ENCODE measurements around the gene ERCC6L2.

Gene ERCC6L2

DNA sequence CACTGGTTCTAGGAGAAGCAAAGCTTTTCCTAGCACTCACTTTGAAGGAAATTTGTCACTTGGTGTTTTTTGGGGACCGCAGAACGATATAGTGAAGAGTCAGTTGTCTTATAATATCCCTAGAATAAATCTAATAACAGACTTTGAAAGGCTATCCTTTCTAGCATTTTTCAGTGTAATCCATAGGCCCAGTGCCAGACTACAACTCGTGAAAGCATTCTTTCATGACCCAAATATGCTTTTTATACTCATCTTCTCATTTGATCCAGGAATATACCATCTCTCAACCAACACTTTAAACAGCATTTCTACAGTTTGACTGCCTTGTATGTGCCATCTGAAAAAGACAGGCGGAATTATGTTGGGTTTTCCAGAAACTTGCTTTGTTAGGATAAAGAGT lies 104.0 kb downstream of the ERCC6L2 start:
- no peak for DNase-seq (ENCODE audit: low spot score)

DNA sequence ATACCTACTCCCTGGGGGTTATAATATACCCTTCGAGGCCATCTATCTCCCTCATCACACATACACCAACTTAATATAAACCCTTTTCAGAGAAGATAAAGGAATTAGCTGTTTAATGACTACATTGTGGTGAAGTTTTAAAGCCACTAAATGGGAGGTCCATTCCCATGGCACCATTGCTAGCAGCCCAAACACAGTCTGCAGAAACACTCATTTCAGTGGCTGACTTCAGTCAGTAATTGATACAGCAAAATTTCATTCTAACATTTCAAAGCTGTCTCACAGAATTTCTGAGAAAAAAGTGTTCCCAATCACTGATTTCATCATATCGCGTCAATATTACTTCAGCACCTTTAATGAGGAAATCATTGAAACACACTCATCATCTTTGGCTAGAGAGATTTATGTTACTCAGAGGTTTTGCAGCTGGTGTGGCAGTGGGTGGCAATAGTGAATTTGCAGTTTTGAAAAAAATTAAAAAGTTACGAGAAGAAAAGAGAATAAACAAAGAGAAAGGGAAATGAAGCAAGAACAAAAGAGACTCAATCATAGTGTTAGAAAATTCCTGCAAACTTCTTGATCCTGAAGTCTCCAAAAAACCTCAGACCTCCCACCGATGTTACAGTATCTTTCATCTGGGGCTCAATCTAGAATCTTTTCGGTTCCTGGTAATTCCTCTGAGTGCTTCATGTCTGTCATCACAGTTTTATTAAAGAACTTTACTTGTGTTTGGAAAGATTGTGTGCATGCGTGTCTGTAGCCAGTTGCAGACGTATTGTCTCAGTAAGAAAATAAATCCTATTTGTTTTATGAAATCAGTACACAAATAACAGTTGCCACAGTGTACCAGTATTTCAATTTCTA lies 105.0 kb downstream of the ERCC6L2 start:
- DNase-seq (ENCODE audit: low spot score) = no peak

DNA sequence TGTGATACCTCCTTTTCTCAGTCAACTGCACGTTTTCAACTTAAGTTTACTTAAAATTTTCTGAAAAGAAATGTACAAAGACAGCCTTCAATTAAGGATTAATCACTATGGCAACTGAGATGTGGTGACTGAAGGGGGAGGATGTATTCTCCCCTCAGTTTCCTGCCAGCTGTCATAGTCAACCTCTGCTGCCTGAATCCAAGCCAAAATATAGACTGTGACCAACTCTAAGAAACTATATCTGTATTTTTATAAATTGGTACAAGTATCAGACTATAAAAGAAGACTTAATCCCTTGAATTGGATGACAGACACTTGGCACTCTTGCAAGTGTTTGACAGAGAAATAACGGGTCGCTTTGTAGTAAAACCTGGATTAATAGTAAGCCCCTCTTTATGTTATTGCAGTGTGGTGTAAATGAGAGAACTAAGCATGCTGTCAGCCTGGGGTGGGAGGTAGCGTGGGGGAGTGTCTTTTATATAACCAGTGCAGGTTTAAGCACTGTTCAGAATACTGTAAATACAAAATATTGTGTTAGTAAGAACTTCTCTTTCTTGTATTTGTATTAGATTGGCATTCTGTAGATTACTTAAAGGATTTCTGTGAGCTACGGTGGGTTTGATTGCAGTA lies 106.4 kb downstream of the ERCC6L2 start:
- DNase-seq (ENCODE audit: low spot score) = no peak

GRCh38 chr9:95985440-95986055 lies 110.1 kb downstream of the ERCC6L2 start:
- no peak for DNase-seq (ENCODE audit: low spot score)

DNA sequence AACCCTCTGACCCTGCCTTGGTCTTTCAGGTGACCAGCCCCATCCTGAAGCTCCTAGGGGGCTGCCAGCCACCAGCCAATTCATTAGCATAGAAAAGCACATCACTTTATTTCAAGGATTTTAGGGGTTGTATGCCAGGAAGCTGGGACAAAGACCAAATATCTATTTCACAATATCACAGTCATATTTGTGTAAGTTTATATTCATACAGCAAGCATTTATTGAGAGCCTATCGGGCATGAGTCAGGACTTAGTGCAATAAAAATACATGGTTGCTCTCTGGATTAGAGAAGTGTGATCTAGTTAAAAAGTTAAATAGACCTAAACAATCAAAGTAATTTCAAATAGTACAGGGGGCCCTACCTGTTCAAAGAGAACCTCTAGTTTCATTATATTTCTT lies 113.8 kb downstream of the ERCC6L2 start:
- DNase-seq (ENCODE audit: low spot score) = no peak

- DNase-seq (ENCODE audit: low spot score) = no peak
These were observed 115.8 kb downstream of the ERCC6L2 start for GRCh38 chr9:95991326-95991725.

DNA sequence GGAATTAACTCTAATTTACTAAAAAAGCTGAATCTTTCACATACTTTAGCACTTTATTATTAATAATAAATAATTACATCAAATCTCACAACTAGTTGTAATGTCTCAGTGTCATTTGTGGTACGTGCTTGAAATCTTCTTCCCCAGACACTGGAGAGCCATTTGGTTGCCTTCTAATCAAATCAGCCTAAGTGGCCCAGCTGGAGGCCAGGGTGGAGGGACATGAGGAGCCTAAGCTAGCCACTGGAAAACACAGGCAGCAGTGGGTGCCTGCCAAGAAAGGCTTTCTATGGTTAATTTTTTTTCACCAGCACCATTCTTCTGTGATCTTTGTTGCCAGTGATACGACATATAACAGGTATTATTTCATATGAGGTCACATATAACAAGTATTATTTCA lies 117.0 kb downstream of the ERCC6L2 start:
- no peak for DNase-seq (ENCODE audit: low spot score)

GRCh38 chr9:95993337-95993736 lies 117.8 kb downstream of the ERCC6L2 start:
- DNase-seq (ENCODE audit: low spot score) = no peak

DNA sequence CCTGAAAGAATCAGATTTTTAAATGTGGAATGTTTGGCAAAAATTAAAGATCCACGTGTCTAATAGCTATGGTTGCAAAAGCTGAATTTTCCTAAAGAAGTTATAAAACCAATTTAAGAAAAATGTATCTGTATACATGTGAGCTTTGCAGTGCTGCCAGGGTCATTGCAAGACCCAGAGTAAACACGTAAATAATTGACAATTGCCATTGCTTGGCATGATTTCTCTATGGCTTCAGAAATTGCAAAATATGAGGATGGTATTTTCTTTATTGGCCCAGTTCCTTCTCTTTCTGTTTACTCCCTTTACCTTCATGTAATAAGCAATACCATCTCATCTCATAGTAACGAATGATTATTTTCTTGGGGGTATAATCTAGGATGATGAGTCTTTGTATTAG lies 123.9 kb downstream of the ERCC6L2 start:
- no peak for DNase-seq (ENCODE audit: low spot score)

DNA sequence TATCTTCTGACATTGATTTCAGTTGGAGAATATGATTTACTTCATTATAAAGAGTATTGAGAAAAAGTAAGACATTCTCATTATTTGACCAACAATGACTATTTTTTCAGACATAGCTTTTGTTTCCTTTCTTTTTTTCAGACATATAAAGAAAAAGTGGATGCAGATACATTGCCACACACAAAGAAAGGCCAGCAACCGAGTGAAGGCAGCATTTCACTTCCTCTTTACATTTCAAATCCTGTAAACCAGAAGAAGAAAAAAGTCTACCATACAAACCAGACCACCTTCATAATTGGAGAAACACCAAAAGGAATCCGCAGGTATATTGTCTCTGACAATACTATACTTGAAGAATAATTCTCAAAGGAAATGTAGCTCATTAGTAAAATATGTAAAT lies 128.9 kb downstream of the ERCC6L2 start:
- DNase-seq (ENCODE audit: low spot score) = no peak

GRCh38 chr9:96006296-96006879 lies 130.9 kb downstream of the ERCC6L2 start:
- no peak for DNase-seq (ENCODE audit: low spot score)

GRCh38 chr9:96006961-96007360 lies 131.5 kb downstream of the ERCC6L2 start:
- DNase-seq (ENCODE audit: low spot score) = no peak

- DNase-seq (ENCODE audit: low spot score) = peak; percentile 64
These were observed 133.2 kb downstream of the ERCC6L2 start for GRCh38 chr9:96008502-96009222.

- no peak for DNase-seq (ENCODE audit: low spot score)
These were observed 133.7 kb downstream of the ERCC6L2 start for GRCh38 chr9:96009223-96009602.

DNA sequence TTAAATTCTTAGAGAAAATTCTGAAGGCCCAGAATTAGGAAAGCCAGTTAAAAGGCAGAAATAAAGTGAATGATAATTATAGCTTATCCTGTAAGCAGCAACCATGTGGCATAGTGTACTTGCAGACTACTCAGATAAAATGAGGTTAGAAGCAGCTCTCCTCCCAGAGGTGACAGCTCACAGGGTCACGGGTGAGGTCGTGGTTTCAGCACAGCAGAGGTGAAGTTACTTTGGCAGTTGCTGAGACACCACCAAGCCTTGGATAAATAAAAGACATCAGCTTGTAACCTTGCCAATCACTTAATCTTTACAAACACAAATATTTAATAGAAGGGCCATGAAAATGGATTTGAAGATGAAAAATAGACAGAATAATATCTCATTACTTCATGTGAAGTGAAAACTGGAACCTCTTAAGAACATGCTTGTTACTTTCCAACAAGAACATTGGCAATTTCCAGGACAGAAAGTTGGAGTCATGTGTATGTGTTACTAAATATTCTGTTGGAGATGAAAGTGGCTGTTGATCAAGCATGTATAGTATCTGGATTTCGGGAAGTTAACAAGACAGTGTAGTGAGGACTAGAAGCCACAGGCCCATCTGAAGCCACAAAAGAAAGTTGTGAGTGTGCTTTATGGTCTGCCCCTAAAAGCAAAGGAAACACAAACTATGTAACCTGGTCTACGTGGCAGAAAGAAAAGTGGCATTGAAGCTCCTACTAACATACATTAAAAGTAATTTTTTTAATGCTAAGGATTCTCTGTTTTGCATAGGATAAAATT lies 134.4 kb downstream of the ERCC6L2 start:
- no peak for DNase-seq (ENCODE audit: low spot score)

- DNase-seq (ENCODE audit: low spot score) = no peak
These were observed 138.6 kb downstream of the ERCC6L2 start for GRCh38 chr9:96014078-96014477.

GRCh38 chr9:96015876-96016686 lies 140.6 kb downstream of the ERCC6L2 start:
- no peak for DNase-seq (ENCODE audit: low spot score)
